ENCODE measurements around the gene KRT72.

DNA sequence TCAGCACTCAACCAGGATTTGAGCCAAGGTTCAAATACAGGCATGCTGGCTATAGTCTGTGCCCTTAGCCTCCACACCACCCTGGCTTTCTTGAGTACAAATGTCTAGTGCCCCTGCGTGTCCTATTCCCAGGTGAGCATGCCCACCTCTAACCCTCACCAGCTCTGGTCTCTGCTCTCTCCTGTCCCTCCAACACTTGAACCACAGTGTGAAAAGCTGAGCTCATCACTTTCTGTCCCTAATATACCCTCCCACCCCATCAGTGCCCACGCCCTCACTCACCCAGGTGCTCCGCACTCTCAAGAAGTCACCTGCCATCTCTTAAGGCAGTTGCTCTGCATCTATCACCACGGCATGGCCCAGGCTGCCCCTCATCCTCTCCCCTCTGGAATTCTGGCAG is 41.3 kb downstream of the KRT72 start:
- TF ChIP-seq CTCF (conservative IDR thresholded peaks at IDR 0.05; ENCODE audit: low read depth in 2 of 2) (no peak), EZH2phosphoT487 (IDR thresholded peaks at IDR 0.05; ENCODE audit: unreplicated experiment) (no peak), EZH2 (IDR thresholded peaks at IDR 0.05; ENCODE audit: low read depth, unreplicated experiment) (no peak), POLR2AphosphoS5 (IDR thresholded peaks at IDR 0.05; ENCODE audit: low read depth) (no peak), STAT1 (IDR thresholded peaks at IDR 0.05; ENCODE audit: unreplicated experiment) (no peak), JUNB (IDR thresholded peaks at IDR 0.05; ENCODE audit: unreplicated experiment) (no peak), CREB1 (CRISPR knock-in tag; IDR thresholded peaks at IDR 0.05; ENCODE audit: low read depth) (no peak), ETS1 (IDR thresholded peaks at IDR 0.05) (no peak), NANOG (IDR thresholded peaks at IDR 0.05; ENCODE audit: borderline replicate concordance) (no peak), ZNF462 (CRISPR knock-in tag; IDR thresholded peaks at IDR 0.05) (no peak)
- TF ChIP-seq, protein P1, sequence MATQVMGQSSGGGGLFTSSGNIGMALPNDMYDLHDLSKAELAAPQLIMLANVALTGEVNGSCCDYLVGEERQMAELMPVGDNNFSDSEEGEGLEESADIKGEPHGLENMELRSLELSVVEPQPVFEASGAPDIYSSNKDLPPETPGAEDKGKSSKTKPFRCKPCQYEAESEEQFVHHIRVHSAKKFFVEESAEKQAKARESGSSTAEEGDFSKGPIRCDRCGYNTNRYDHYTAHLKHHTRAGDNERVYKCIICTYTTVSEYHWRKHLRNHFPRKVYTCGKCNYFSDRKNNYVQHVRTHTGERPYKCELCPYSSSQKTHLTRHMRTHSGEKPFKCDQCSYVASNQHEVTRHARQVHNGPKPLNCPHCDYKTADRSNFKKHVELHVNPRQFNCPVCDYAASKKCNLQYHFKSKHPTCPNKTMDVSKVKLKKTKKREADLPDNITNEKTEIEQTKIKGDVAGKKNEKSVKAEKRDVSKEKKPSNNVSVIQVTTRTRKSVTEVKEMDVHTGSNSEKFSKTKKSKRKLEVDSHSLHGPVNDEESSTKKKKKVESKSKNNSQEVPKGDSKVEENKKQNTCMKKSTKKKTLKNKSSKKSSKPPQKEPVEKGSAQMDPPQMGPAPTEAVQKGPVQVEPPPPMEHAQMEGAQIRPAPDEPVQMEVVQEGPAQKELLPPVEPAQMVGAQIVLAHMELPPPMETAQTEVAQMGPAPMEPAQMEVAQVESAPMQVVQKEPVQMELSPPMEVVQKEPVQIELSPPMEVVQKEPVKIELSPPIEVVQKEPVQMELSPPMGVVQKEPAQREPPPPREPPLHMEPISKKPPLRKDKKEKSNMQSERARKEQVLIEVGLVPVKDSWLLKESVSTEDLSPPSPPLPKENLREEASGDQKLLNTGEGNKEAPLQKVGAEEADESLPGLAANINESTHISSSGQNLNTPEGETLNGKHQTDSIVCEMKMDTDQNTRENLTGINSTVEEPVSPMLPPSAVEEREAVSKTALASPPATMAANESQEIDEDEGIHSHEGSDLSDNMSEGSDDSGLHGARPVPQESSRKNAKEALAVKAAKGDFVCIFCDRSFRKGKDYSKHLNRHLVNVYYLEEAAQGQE (IDR thresholded peaks at IDR 0.05; ENCODE audit: unreplicated experiment), result no peak

Data from GM23338 (cell line).